Dendritic cell treated with granulocyte-macrophage colony-stimulating factor and Interleukin-4, amounts not matched to agents 40 ng/mL and 50 ng/mL, for 4 days (primary cell): ENCODE data around the gene OSBPL3.

Experiments
- H3K27ac Mint-ChIP-seq: one replicate; pipeline ENCODE4 v1.8.0; 2022; ENCODE audit warnings: mild to moderate bottlenecking, mixed read lengths
- H3K27me3 Mint-ChIP-seq: one replicate; pipeline ENCODE4 v1.8.0; 2022; ENCODE audit warnings: mild to moderate bottlenecking, mixed read lengths
- H3K36me3 Mint-ChIP-seq: one replicate; pipeline ENCODE4 v1.8.0; 2022; ENCODE audit warnings: low read depth, mixed read lengths
- H3K4me1 Mint-ChIP-seq: one replicate; pipeline ENCODE4 v1.8.0; 2022; ENCODE audit warnings: low read depth, mixed read lengths
- H3K4me3 Mint-ChIP-seq: one replicate; pipeline ENCODE4 v1.8.0; 2022; ENCODE audit warnings: mild to moderate bottlenecking, moderate library complexity, mixed read lengths
- H3K9me3 Mint-ChIP-seq: one replicate; pipeline ENCODE4 v1.8.0; 2022; ENCODE audit warnings: mixed read lengths
- intact Hi-C: fragments of 100-400 bp; cut with micrococcal nuclease; formaldehyde crosslinking; loops from one replicate; pipeline ENCODE4 v1.15.0; 2022

The OSBPL3 gene

DNA sequence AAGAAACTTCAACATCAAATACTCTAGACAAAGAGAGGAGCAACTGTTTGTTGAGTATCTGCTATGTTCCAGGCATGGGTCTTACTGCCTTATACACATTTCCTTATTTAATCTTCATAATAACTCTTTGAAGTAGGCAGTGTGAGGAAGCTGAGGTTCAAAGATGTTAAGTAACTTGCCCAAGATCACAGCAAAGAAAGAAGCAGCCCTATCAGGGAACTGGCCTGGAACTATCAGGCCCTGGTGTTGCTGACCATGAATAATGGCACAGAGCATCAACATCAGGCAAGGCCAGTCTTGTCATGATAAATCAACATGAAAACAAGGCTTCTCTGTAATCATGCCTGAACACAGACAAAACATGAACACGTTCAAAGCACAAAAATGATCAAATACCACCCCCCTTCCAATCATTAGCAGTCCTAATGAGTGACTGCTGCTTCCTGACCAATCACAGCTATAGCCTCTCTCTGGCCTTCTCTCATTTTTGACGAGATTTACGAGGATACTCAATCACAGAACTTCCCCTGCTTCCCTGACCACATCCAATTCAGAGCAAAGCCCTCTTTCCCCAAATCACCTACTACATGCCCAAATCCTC is 225.0 kb downstream of the OSBPL3 start:
- no peak overlapping the region for H3K4me3 Mint-ChIP-seq
- H3K4me1 Mint-ChIP-seq: peaks cover 22% of the 10 kb centered on the region
- intact Hi-C loops: no loop called here
- H3K27me3 Mint-ChIP-seq: peaks cover 51% of the 10 kb centered on the region
- no peaks in the 10 kb centered on the region for H3K9me3 Mint-ChIP-seq
- no peak overlapping the region for H3K27ac Mint-ChIP-seq
- no peaks in the 10 kb centered on the region for H3K36me3 Mint-ChIP-seq

DNA sequence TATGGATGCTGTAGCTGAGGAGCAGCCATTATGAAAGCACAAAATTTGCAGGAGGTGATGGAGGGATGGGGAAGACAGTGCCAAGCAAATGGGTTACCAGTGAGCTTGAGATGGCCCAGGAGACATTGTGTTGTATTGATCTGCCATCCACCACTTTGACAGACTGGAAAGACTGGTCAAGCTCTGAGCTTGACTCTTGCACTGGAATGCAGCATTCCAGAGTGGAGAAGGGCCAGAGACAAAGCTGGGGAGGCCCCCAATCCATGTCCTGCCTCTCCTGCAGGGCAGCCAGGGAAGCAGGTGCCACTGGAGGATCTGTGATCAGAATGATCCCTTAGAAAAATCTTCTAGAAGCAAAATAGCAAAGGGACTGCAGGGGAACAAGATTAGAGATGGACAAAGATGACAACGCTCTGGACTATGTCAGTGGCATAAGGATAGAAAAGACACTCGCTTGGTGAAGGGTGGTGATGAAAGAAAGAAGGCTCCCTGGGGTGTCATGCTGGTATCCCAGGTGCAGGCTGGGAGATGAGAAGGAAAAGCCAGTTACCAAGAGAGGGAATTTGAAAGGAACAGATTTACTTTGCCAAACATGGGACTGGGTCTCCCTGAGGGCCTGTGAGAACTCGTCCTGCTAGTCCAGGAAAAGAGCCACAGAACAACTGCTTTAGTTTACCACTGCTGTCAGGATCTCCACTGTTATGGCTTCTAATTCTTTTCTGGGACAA is 227.7 kb downstream of the OSBPL3 start:
- H3K4me3 Mint-ChIP-seq: no peak overlapping the region
- H3K4me1 Mint-ChIP-seq: peaks cover 22% of the 10 kb centered on the region
- H3K36me3 Mint-ChIP-seq: no peaks in the 10 kb centered on the region
- H3K9me3 Mint-ChIP-seq: no peaks in the 10 kb centered on the region
- intact Hi-C loops: no loop called here
- H3K27me3 Mint-ChIP-seq: peaks cover 30% of the 10 kb centered on the region
- no peak overlapping the region for H3K27ac Mint-ChIP-seq

GRCh38 chr7:24751484-24751883 is 228.5 kb downstream of the OSBPL3 start:
- intact Hi-C loops: no loop called here
- Mint-ChIP-seq H3K4me3 (no peak overlapping the region), H3K9me3 (no peaks in the 10 kb centered on the region), H3K27me3 (peaks cover 23% of the 10 kb centered on the region), H3K4me1 (peaks cover 15% of the 10 kb centered on the region), H3K36me3 (no peaks in the 10 kb centered on the region), H3K27ac (no peak overlapping the region)

DNA sequence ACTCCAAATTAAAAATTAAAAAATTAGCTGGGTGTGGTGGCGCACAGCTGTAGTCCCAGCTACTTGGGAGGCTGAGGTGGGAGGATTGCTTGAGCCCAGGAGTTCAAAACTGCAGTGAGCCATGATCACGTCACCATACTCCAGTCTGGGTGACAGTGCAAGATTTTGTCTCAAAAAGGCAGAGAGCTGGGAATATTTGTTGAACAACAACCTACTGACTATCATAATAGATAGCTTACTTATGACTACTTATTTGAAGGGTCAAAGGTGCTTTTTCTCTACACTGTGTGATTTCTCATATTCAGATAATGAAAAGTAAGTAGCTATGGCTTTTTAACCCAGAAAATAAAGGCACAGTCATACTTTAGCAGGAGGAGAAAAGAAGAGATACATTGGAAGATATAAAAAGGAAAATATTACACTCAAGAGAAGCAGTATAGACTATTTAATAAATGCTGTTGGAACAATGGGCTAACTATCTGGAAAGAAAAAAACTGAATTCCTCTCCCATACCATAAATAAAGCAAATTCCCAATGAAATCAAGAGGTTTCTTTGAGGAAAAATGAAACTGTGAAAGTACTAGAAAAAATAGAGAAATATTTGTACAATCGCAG is 229.4 kb downstream of the OSBPL3 start:
- H3K36me3 Mint-ChIP-seq: no peaks in the 10 kb centered on the region
- no peak overlapping the region for H3K4me3 Mint-ChIP-seq
- peaks cover 14% of the 10 kb centered on the region for H3K27me3 Mint-ChIP-seq
- no peaks in the 10 kb centered on the region for H3K9me3 Mint-ChIP-seq
- H3K4me1 Mint-ChIP-seq: peaks cover 6% of the 10 kb centered on the region
- no peak overlapping the region for H3K27ac Mint-ChIP-seq
- intact Hi-C loops: no loop called here

DNA sequence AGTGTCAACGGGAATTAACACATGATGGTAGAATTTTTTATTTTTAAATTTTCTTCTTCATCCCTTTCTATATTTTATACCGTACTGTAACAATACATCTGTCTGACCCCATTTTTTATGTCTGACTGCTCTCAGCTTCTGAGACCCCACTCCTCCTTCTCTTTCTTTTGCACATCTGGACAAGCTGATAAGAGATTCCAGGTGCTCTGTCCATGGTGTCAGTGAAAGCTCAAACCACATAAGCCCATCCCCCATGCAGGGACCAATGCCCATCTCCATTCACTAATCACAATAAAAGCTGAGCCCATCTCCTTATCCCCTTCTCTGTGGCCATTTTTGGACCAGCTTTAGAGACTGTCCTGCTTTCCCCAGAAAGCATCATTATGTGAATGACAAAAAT is 231.5 kb downstream of the OSBPL3 start:
- peaks cover 11% of the 10 kb centered on the region for H3K27me3 Mint-ChIP-seq
- intact Hi-C loops: no loop called here
- H3K9me3 Mint-ChIP-seq: no peaks in the 10 kb centered on the region
- no peak overlapping the region for H3K27ac Mint-ChIP-seq
- no peaks in the 10 kb centered on the region for H3K36me3 Mint-ChIP-seq
- no peaks in the 10 kb centered on the region for H3K4me1 Mint-ChIP-seq
- no peak overlapping the region for H3K4me3 Mint-ChIP-seq
